H1 (cell line): ENCODE data around the gene NLK. TPM values are rescaled to one million over a fixed set of nuclear protein-coding genes. Genes with fewer than 3 reads are reported as not detected.
A peak's percentile ranks its signal among the peaks of the same experiment; 100 is the strongest.

ENCODE experiments used
- RAD21 ChIP-seq, 2 experiments: IDR thresholded peaks in 1 of 2; conservative IDR thresholded peaks in 1 of 2; 2 replicates each; pipeline ENCODE4 v1.6.1; 2011; ENCODE audit warnings: low read depth in 2 of 2, low read length in 2 of 2, improper control_type of control experiment in 1 of 2, inconsistent platforms in 1 of 2, mild to moderate bottlenecking in 1 of 2, moderate library complexity in 1 of 2
- SIN3A ChIP-seq, 2 experiments: IDR thresholded peaks in 1 of 2; conservative IDR thresholded peaks in 1 of 2; 2 replicates each; pipeline ENCODE4 v1.6.1; 2011 to 2012; ENCODE audit warnings: low read length in 2 of 2, improper control_type of control experiment in 1 of 2, low read depth in 1 of 2, mild to moderate bottlenecking in 1 of 2
- USF2 ChIP-seq: IDR thresholded peaks from 2 replicates; pipeline ENCODE4 v1.6.1; 2011; ENCODE audit warnings: low read length, improper control_type of control experiment
- YY1 ChIP-seq: IDR thresholded peaks from 2 replicates; pipeline ENCODE4 v1.6.1; 2011; ENCODE audit warnings: low read depth, mild to moderate bottlenecking, low read length
- polyA plus RNA-seq, 7 experiments: library from polyadenylated mRNA; depleted of rRNA in 3 of 7; stranded (reverse) in 5 of 7; unstranded in 2 of 7; fragments of >200 nt in 5 of 7; fragments of 200-250 nt in 2 of 7; gene quantifications; 1 replicate in 5 of 7; 2 replicates in 1 of 7; 4 replicates in 1 of 7; pipeline versions ENCODE4 v1.2.1 to v1.2.3, GENCODE V29; 2011 to 2013; ENCODE audit warnings: missing spikeins in 2 of 7, mixed read lengths in 2 of 7
- total RNA-seq: library from RNA; stranded (reverse); fragmentation: NEBNext Ultra II Directional; extraction: Animal tissue kit (Norgen Biotek cat#: 25700); gene quantifications from 2 replicates; pipeline ENCODE4 v1.2.1, GENCODE V29; 2021

NLK gene
- total and polyA plus RNA-seq, 2 of the 8 experiments (the other 6 are each of a cell fraction or from before 2014, with no cell fraction given) = 30.8 to 49.9 TPM

GRCh38 chr17:28008513-28008912 lies 34.0 kb upstream of the NLK start (continued):
- TF ChIP-seq SIN3A (conservative IDR thresholded peaks at IDR 0.05 in 1 of 2, IDR thresholded peaks at IDR 0.05 in 1 of 2; ENCODE audit: low read depth in 1 of 2, low read length in 2 of 2) = peak; percentile 99 to 100
- no peak for TF ChIP-seq YY1
- TF ChIP-seq RAD21 (IDR thresholded peaks at IDR 0.05 in 1 of 2, conservative IDR thresholded peaks at IDR 0.05 in 1 of 2; ENCODE audit: low read depth in 2 of 2, low read length in 2 of 2) = peak in 1 of 2 experiments; percentile 32; a peak in 2 of 4 replicates
- TF ChIP-seq USF2 = no peak
